Endothelial cell of umbilical vein (primary cell): ENCODE measurements around the gene NFYA. TPM values are rescaled to one million over a fixed set of nuclear protein-coding genes. Genes with fewer than 3 reads are reported as not detected.

Experiments used
- BruUV-seq: library from RNA; stranded (reverse); fragments of 400-500 nt; replicated peaks from 2 replicates; lab custom pipeline; 2021; lab: Mats Ljungman, UMichigan
- CTCF ChIA-PET: fragments of 300-600, 350-600 bp; sonication (Branson Sonifier 250); formaldehyde crosslinking; loops from one replicate; lab custom pipeline; 2021; ENCODE audit warnings: antibody characterized with exemption, inconsistent platforms; lab: Charles Lee
- POLR2A ChIA-PET: fragments of 300-600, 350-600 bp; sonication (Branson Sonifier 250); formaldehyde crosslinking; loops from one replicate; lab custom pipeline; 2021; ENCODE audit warnings: antibody characterized with exemption, inconsistent platforms; lab: Charles Lee
- DNase-seq: peaks from one replicate; pipeline ENCODE4 v3.0.0-alpha.2; 2011; ENCODE audit warnings: low read depth, low spot score
- FAIRE-seq: peaks from 2 replicates; lab custom pipeline; 2011; peaks lifted over from hg19 to GRCh38; lab: Jason Lieb, UNC
- H2AFZ ChIP-seq: 2 replicates; pipeline ENCODE4 v1.6.0; 2012; ENCODE audit warnings: low read depth, low read length, control low read depth, inconsistent platforms
- H3K27ac ChIP-seq: 2 replicates; pipeline ENCODE4 v1.5.1; 2011; ENCODE audit warnings: low read depth, mild to moderate bottlenecking, control low read depth, low read length, moderate library complexity; ENCODE audit not compliant: insufficient read depth
- H3K27me3 ChIP-seq, 2 experiments: 2 replicates each; pipeline versions ENCODE4 v1.6.0 to v1.6.1; 2011; ENCODE audit warnings: low read length in 2 of 2, mixed read lengths in 1 of 2; ENCODE audit not compliant: control insufficient read depth in 2 of 2, insufficient read depth in 2 of 2
- H3K36me3 ChIP-seq, 2 experiments: 2 replicates in 1 of 2; 3 replicates in 1 of 2; pipeline ENCODE4 v1.5.1; 2011; ENCODE audit warnings: low read length in 2 of 2, mild to moderate bottlenecking in 1 of 2, moderate library complexity in 1 of 2; ENCODE audit not compliant: control insufficient read depth in 2 of 2, insufficient read depth in 2 of 2; ENCODE audit errors: extremely low read depth in 1 of 2
- H3K4me1 ChIP-seq: 3 replicates; pipeline ENCODE4 v1.5.1; 2011; ENCODE audit warnings: mild to moderate bottlenecking, low read length; ENCODE audit not compliant: control insufficient read depth, insufficient read depth; ENCODE audit errors: extremely low read depth
- H3K4me2 ChIP-seq: 2 replicates; pipeline ENCODE4 v1.6.1; 2011; ENCODE audit warnings: low read length, control low read depth, mixed read lengths; ENCODE audit not compliant: insufficient read depth
- H3K4me3 ChIP-seq, 3 experiments: fragments of 200-600 bp in 1 of 3; sonication (generic), shearing (Covaris generic) in 1 of 3; replicated peaks in 1 of 3; 2 replicates each; pipeline ENCODE4 v1.5.1; 2011 to 2016; ENCODE audit warnings: control low read depth in 3 of 3, low read length in 3 of 3, mild to moderate bottlenecking in 2 of 3, inconsistent platforms in 1 of 3, low read depth in 1 of 3, moderate library complexity in 1 of 3; ENCODE audit not compliant: insufficient read depth in 1 of 3
- H3K79me2 ChIP-seq: 2 replicates; pipeline ENCODE4 v1.6.0; 2012; ENCODE audit warnings: low read length, inconsistent platforms; ENCODE audit not compliant: control insufficient read depth, insufficient read depth
- H3K9ac ChIP-seq: replicated peaks from 2 replicates; pipeline ENCODE3; 2011; ENCODE audit warnings: low read length, control low read depth; ENCODE audit not compliant: insufficient read depth; ENCODE audit errors: extremely low read depth
- H3K9me1 ChIP-seq: replicated peaks from 3 replicates; pipeline ENCODE4 v1.6.0; 2011; ENCODE audit warnings: mild to moderate bottlenecking, low read length; ENCODE audit not compliant: control insufficient read depth, insufficient read depth; ENCODE audit errors: extremely low read depth
- H3K9me3 ChIP-seq: replicated peaks from 2 replicates; pipeline ENCODE4 v1.5.1; 2012; ENCODE audit warnings: low read length, inconsistent platforms; ENCODE audit not compliant: control insufficient read depth, insufficient read depth
- H4K20me1 ChIP-seq: replicated peaks from 2 replicates; pipeline ENCODE3; 2011; ENCODE audit warnings: mild to moderate bottlenecking, low read length; ENCODE audit not compliant: control insufficient read depth, insufficient read depth; ENCODE audit errors: extremely low read depth
- EZH2 ChIP-seq: IDR thresholded peaks from 2 replicates; pipeline ENCODE4 v1.6.1; 2012; ENCODE audit warnings: borderline replicate concordance, low read depth, mild to moderate bottlenecking, moderate library complexity, low read length, inconsistent platforms; ENCODE audit not compliant: severe bottlenecking
- FOS ChIP-seq: IDR thresholded peaks from 2 replicates; pipeline ENCODE4 v1.6.1; 2011; ENCODE audit warnings: mild to moderate bottlenecking, low read length, moderate library complexity, borderline replicate concordance; ENCODE audit not compliant: insufficient read depth
- GATA2 ChIP-seq: IDR thresholded peaks from 2 replicates; pipeline ENCODE4 v1.7.0; 2011; ENCODE audit warnings: low read depth, mild to moderate bottlenecking, moderate library complexity, mixed read lengths, low read length; ENCODE audit not compliant: insufficient read length, insufficient read depth
- JUN ChIP-seq: IDR thresholded peaks from 2 replicates; pipeline ENCODE4 v1.6.1; 2011; ENCODE audit warnings: borderline replicate concordance, low read depth; ENCODE audit not compliant: insufficient read length, insufficient read depth
- MAX ChIP-seq: IDR thresholded peaks from 2 replicates; pipeline ENCODE4 v1.6.1; 2011; ENCODE audit not compliant: insufficient read depth, insufficient read length
- MYC ChIP-seq: IDR thresholded peaks from one replicate; pipeline ENCODE4 v1.6.1; 2011; ENCODE audit warnings: mild to moderate bottlenecking, low read depth, low read length
- POLR2A ChIP-seq: IDR thresholded peaks from 2 replicates; pipeline ENCODE4 v1.6.1; 2012; ENCODE audit warnings: low read depth, mild to moderate bottlenecking, control low read depth, low read length
- POLR2AphosphoS5 ChIP-seq: IDR thresholded peaks from 2 replicates; pipeline ENCODE4 v1.6.1; 2012; ENCODE audit warnings: low read depth, mild to moderate bottlenecking, control low read depth, low read length, moderate library complexity; ENCODE audit not compliant: insufficient read depth
- dilution Hi-C: fragments of 300-500 bp; cut with MboI; formaldehyde crosslinking; loops from one replicate; pipeline ENCODE4 v1.15.0; 2019; ENCODE audit warnings: low sequenced_read_pairs; ENCODE audit not compliant: extremely low pct_ligation_motif_present
- intact Hi-C: fragments of 100-400 bp; cut with micrococcal nuclease; formaldehyde crosslinking; loops from one replicate; pipeline ENCODE4 v1.10.0; 2022
- polyA plus RNA-seq, 4 experiments: library from polyadenylated mRNA; depleted of rRNA in 3 of 4; stranded (reverse) in 3 of 4; unstranded in 1 of 4; fragments of >200 nt; gene quantifications; 2 replicates each; pipeline versions ENCODE4 v1.2.1 to v1.2.3, GENCODE V29; 2011 to 2012; ENCODE audit warnings: missing spikeins in 1 of 4
- total RNA-seq: library from RNA; stranded (reverse); gene quantifications from 2 replicates; pipeline ENCODE4 v1.2.3, GENCODE V29; 2021
- TF ChIP-seq, protein P1 (sequence below), 2 donors: IDR thresholded peaks; 1 replicate in 1 of 2; 2 replicates in 1 of 2; pipeline ENCODE4 v1.5.1; 2011; ENCODE audit warnings: low read length in 2 of 2, mild to moderate bottlenecking in 2 of 2, moderate library complexity in 2 of 2, control low read depth in 1 of 2, inconsistent platforms in 1 of 2, low read depth in 1 of 2; ENCODE audit not compliant: insufficient read depth in 1 of 2; ENCODE audit errors: extremely low read depth in 1 of 2

The NFYA gene
- total and polyA plus RNA-seq, 2 donors (not counting 3 experiments of a cell fraction or from before 2014, with no cell fraction given): 13.1 to 29.0 TPM

DNA sequence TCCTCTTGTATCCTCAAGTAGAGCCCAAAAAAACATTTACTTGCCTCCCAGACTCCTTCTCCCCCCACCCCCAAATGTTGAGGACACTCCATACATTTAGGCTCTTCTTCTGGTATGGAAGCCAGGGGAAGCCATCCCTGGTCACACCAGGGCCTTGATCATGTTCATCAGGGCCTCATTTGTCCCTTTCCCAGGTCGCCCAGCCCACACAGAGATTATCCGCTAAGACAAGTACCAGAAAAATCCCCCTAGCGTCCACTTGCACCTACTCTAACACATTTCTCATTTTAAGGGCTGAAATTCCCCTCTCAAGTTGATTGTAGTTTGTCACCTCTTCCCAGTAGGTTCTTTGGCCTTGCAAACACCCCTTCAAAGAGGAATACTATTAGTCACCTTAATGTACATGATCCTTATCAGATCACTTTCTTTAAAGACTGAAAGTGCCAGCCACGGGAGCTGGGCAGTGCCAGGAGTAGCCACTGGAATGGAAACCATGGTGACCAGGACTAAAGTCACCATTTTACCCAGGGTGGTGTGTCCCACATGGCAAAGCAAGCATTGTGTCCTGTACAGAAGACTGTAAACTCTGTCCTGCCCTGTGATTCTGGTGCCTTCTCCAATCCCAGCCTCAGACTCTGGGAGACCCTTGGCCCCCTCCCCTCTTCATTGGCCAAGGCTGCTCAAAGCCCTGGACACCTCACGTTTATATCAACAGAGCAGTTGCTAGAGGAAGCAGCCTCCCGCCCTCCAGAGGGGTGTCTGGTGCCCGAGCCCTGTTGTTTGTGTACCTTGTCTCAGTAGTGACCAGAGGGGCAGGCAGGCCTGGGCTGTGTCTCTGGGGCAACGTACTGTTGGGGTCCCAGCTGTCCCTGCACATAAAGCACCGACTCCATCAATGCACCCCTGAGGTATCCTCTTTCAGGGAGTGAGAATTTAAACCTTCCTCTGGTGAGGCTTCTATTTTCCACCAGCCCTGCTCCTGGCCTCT is 24.7 kb upstream of the NFYA start:
- no peaks in the 10 kb centered on the region for H4K20me1 ChIP-seq
- ChIA-PET POLR2A (no interaction called here), CTCF (interaction anchor here (1.5 to 3.2 kb wide), 2 partner anchors 8 to 18 kb away, joined by 3 to 22 read pairs; partner anchors contain the start of gene UNC5CL)
- intact Hi-C loops (no loop called here), dilution Hi-C loops (no loop called here)
- peaks cover 5% of the 10 kb centered on the region for H3K4me1 ChIP-seq
- DNase-seq: no peak
- TF ChIP-seq GATA2 (no peak), MYC (no peak), POLR2A (no peak), JUN (no peak), FOS (no peak), MAX (no peak), POLR2AphosphoS5 (no peak), EZH2 (no peak)
- TF ChIP-seq, protein P1, sequence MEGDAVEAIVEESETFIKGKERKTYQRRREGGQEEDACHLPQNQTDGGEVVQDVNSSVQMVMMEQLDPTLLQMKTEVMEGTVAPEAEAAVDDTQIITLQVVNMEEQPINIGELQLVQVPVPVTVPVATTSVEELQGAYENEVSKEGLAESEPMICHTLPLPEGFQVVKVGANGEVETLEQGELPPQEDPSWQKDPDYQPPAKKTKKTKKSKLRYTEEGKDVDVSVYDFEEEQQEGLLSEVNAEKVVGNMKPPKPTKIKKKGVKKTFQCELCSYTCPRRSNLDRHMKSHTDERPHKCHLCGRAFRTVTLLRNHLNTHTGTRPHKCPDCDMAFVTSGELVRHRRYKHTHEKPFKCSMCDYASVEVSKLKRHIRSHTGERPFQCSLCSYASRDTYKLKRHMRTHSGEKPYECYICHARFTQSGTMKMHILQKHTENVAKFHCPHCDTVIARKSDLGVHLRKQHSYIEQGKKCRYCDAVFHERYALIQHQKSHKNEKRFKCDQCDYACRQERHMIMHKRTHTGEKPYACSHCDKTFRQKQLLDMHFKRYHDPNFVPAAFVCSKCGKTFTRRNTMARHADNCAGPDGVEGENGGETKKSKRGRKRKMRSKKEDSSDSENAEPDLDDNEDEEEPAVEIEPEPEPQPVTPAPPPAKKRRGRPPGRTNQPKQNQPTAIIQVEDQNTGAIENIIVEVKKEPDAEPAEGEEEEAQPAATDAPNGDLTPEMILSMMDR (IDR thresholded peaks at IDR 0.05; ENCODE audit: extremely low read depth in 1 of 2, insufficient read depth in 1 of 2, low read depth in 1 of 2, low read length in 2 of 2): no peak
- H3K27me3 ChIP-seq: peaks cover 0 to 2% of the 10 kb centered on the region in 2 experiments
- no peak overlapping the region for H3K4me2 ChIP-seq
- no peaks in the 10 kb centered on the region for H3K79me2 ChIP-seq
- H3K27ac ChIP-seq: no peak overlapping the region
- no peaks in the 10 kb centered on the region for H3K9me3 ChIP-seq
- no TSS peak for BruUV-seq
- H3K36me3 ChIP-seq: no peaks in the 10 kb centered on the region
- H2AFZ ChIP-seq: no peak overlapping the region
- no peak for FAIRE-seq
- no peak overlapping the region for H3K9ac ChIP-seq
- H3K4me3 ChIP-seq: no peak overlapping the region
- no peaks in the 10 kb centered on the region for H3K9me1 ChIP-seq
